HG03045 (cell line): ENCODE measurements around the gene HCLS1.
"Not testable (repeated sequence)": the region's sequence is repeated elsewhere in the genome, so short reads cannot be mapped to it uniquely, and the experiment has no call there.

Experiments
- ATAC-seq: cut with Tn5 transposase; IDR thresholded peaks from one replicate; pipeline ENCODE4 v1.9.1; 2021; ENCODE audit warnings: mild to moderate bottlenecking, moderate library complexity; ENCODE audit not compliant: unreplicated experiment

HCLS1 gene, protein sequence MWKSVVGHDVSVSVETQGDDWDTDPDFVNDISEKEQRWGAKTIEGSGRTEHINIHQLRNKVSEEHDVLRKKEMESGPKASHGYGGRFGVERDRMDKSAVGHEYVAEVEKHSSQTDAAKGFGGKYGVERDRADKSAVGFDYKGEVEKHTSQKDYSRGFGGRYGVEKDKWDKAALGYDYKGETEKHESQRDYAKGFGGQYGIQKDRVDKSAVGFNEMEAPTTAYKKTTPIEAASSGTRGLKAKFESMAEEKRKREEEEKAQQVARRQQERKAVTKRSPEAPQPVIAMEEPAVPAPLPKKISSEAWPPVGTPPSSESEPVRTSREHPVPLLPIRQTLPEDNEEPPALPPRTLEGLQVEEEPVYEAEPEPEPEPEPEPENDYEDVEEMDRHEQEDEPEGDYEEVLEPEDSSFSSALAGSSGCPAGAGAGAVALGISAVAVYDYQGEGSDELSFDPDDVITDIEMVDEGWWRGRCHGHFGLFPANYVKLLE

DNA sequence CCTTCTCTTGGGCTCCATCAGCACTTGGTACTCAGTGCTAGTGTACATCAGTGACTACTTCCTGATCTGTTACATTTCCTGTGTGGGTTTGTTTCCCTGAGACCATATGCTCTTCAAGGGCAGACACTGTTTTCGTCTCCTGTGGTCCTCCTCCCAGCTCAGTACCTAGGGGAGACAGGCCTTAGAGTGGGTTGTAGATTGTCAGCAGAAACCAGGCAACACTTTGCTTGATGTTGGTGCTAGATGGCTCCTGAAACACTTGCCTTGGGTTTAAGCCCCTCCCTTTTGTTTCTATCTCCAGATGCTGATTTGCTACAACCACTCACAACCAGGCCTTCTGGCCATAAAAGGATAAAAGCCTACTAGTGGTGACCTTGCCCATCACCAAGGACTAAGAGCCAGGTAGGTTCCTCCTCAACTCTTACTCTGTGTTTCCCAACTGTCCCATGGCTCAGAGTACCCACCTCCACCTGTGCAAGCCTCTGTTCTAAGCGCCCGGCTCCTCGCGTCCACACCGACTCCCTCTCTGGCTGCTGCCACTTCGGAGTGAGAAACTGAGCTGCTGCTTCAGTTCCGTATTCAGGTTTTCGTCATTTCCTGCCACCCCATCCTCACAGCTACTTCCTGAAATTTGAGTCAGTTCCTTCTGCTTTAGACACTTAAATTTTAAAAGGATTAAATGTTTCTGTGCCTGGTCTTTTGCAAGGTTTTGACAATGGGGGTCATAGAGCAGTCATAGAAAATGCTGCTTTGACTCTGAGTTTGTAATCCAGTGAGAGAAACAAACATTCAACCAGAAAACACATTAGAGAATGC is at the start of gene HCLS1:
HCLS1 (minus strand) TSS at position 548 of the 816 bp plus-strand sequence. CDS start 2,556 bp downstream, outside the sequence.
- peak; percentile 83 for ATAC-seq

DNA sequence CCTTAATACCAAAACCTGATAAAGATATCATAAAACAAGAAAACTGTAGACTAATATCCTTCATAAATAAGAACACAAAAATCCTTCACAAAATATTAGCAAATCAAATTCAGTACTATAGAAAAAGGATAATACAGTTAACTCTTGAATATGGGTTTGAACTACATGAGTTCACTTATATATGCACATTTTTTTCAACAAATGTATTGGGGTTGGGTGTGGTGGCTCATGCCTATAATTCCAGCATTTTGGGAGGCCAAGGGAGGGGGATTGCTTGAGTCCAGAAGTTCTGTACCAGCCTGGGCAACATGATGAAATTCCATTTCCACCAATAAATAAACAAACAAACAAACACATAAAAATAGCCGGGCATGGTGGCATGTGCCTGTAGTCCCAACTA is 49.6 kb upstream of the HCLS1 start:
- ATAC-seq = no peak

DNA sequence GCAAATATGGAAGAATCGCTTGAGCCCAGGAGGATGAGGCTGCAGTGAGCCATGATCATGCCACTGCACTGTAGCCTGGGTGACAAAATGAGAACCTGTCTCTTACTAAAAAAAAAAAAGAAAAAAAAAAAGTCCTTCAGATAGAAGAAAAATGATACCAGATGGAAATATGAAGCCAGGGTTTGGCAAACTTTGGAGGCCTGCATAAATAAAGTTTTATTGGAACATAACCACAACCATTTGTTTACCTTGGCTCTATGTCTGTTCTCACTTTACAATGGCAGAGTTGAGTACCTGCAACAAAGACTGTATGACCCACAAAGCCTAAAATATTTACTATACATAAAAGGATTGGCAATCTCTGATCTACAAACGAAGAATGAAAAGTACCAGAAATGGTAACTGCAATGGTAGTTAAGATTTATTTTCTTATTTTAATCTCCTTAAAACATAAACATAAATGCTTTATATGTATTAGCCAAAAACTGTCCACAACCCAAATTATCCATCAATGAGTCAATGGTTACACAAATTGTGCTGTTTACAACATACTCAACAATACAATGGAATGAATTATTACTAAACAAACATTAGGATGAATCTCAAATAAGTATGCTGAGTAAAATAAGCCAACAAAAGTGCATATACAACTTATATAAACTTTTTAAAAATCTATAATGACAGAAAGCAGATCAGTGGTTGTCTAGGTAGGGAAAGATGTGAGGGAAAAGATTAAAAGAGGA is 47.0 kb upstream of the HCLS1 start:
- no peak for ATAC-seq

DNA sequence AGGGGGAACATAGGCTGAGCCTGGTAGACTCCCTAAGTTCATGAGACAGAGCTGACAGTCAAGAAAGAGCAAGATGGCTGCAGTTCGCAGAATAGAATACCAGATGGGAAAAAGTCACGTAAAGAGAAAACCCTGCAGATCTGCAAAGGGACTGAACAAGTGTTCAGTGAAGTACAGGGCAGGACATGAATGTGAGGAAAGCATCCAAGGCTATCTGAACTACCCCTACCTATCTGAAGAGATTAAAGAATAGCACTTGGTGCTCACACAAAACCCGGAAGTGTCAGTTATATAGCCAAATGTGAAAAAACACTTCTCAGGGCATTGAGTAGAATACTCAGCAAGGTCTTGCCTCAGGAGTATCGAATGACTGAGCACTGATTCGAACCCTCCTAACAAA is 44.8 kb upstream of the HCLS1 start:
- no peak for ATAC-seq

DNA sequence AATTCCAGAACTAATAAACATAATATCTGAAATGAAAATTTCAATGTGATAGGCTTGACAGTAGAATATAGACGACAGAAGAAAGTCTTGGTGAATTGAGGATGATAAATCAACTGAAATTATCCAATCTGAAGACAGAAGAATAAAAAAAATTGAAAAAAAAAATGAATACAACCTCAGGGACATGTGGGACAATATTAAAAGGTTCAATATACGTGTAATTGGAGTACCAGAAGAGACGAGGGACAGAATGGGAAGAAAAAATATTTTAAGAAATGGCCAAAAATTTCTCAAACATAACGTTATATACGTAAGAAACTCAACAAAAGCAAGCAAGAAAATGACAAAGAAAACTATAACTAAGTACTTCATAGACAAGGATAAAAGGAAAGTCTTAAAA is 43.3 kb upstream of the HCLS1 start:
- no peak for ATAC-seq

DNA sequence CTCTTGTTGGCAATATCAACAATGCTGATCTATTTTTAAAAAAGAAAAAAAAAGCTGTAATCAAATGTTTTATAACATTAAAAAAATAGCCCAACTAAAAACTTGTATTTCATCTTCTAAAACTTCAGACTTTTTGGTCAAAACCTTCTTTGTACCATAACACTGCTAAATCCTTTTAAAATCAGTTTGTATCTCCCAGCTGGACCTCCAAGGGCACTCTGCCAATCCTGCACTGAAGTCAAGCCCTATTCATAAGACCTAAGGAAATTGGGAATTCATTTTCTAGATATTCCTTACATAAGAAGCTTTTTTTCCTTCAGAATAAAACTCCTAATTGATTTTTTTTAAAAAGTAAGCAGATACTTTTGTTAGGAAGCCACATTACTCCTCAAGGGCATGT is 38.2 kb upstream of the HCLS1 start:
- ATAC-seq = no peak

DNA sequence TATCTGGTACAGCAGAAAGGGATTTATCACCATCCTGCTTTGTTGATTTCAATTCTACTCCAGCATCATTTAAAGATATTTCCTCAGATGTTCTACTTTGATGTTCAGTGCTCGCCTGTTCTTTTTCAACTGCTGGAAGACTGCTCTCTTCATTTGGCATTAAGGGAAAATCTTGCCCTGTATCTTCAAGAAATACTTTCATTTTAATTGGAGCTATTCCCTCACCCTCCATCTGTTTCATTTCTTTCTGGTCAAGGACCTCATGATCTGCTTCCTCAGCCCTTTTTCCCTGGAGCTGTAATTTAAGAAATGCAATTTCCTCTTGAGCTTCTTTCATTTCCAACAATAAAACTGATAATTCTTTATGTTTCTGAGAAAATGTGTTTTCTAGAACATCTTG is 37.8 kb upstream of the HCLS1 start:
- no peak for ATAC-seq

DNA sequence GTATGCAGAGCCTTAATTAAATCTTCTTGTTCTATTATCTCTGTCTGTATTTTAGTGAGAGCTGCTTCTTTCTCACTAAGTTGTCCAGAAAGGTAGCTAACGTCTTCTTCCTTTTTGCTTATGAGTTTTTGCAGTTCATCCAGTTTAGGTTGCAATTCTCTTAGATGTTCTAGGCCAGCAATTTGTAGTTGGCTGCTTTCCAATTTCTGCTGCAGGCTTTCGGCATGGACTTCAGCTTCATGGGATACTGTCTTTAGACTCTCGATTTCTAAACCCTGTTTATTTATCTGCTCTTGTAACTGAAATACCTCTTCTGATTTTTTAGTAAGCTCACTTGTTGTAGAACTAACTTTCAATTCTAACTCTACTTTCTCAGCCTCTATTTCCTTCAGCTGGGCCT is 35.5 kb upstream of the HCLS1 start:
- no peak for ATAC-seq

DNA sequence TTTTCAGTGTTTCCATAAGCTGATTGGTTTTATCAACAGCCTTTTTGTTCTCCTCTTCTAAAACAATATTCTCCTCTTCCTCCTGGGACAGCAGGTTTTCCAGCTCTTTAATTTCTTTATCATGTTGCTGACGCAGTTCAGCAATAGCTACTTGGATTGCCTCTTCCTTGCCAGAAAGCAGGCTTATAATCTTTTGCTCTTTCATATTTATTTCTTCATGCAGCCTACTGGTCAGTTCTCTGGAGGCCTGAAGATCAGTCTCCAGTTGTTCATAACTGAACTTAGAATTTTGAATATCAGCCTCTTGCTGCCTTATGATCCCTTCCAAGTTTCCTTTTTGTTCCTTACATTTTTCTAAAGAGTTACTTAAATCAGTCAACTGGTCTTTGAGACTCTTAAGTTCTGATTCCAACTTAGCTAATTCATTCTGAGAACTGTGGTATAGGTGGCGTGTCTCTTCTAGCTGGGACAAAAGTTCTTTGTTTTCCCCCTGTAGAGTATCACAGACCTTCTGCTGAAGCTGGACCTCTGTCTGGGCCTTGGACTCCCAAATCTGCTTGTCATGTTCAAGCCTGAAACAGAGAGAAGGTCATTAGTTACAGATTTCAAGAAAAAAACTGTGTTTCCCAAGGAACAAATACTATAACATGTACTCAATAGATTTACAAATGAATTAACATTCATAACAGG is 31.5 kb upstream of the HCLS1 start:
- ATAC-seq = no peak

DNA sequence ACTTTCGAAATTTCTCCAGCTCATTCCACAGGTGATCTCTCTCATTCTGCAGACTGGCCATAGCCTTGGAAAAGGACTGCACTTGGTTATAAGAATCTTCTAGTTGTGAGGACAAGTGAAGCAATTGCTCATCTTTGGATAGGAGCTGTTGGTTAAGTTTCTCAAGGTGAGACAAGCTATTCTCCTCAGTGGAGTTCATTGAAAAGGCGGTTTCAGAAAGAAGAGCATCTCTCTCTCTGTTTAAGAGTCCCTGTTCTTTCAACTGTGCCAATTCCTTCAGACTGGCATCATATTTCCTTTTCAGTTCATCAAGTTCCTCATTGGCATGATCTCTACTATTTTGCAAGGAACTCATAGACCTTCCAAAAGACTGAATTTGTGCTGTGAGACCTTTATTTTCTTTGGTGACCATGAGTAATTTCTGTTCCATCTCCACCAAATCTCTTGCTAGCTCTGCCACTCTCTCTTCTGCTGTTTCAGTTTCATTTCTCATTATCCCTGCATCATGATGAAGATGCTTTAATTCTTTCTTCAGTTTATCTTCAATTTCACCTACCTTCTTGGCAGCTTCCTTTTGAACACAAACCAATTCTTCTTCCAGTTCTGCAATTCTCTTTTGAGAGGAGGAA is 30.2 kb upstream of the HCLS1 start:
- no peak for ATAC-seq

DNA sequence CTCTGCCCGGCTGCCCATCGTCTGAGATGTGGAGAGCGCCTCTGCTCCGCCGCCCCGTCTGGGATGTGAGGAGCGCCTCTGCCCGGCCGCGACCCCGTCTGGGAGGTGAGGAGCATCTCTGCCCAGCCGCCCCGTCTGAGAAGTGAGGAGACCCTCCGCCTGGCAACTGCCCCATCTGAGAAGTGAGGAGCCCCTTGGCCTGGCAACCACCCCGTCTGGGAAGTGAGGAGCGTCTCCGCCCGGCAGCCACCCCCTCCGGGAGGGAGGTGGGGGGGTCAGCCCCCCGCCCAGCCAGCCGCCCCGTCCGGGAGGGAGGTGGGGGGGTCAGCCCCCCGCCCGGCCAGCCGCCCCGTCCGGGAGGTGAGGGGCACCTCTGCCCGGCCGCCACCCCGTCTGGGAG is 28.0 kb upstream of the HCLS1 start:
- ATAC-seq = not testable (repeated sequence)

DNA sequence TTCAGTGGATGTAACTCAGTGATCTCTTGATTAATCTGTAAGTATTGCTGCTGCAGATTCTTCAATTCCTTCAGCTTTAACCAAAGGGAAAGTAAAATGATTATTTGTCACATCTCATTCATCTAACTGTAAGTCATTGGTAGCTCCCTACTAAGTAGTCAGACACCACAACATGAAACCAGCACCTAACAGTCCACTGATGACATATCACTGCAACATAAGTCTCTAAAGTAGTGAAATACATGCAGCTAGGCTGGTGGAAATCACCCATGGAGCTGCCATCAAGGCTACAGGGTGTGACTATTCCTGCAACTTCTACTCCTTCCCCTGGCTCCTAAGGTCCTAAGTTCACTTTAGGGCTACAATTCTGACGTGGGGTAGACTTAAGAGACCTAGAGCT is 21.1 kb upstream of the HCLS1 start:
- ATAC-seq = no peak

DNA sequence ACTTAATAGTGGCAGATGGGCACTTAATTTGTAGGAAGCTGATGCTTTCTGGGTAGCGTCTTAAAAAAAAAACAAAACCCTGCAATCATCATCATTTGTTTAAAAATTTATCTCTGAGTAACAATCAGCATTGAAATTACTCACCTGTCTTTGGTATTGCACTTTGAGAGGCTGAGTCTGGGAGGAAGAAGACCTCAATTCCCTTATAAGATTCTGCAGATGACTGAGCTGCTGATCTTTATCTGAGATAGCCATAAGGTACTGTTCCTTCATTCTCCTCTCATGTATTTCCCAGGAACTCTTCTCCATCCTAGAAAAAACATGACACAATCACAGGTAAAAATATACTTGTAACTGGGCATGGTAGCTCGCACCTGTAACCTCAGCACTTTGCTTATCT is 16.4 kb upstream of the HCLS1 start:
- ATAC-seq = no peak

DNA sequence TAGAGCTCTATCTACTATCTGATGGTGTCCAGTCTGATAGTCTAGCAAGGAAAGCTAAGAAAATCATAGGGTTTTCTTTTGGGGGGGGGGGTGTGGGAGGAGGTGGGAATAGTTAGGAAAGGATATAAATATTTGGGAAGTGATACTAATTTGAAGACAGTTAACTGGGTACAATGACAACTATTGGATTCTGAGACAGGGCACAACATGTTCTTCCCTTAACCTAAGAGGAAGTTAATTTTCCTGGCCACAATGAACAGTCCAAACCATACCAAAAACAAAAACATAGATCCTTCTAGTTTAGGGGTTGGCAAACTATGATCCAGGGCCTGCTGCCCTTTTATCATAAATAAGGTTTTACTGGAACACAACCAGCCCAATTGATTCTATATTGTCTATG is 10.0 kb upstream of the HCLS1 start:
- ATAC-seq = no peak

DNA sequence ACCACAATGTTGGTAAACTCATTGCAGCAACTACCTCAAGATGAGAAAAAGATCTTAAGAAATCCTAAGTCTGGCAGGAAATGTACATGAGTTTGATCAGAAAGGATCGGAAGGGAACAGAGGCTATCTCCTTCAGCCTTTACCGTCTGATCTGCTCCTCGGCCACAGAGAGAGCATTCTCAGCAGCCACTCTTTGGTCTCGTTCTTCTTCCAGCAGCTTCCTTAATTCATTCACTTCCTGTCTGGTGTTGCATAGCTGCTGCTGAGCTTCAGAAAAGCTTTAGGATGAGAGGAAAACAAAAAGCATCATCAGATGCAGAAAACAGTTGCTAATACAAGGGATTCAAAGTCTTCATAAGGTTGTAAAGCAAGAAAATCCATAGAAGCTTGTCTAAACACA is 6.6 kb upstream of the HCLS1 start:
- ATAC-seq = no peak

DNA sequence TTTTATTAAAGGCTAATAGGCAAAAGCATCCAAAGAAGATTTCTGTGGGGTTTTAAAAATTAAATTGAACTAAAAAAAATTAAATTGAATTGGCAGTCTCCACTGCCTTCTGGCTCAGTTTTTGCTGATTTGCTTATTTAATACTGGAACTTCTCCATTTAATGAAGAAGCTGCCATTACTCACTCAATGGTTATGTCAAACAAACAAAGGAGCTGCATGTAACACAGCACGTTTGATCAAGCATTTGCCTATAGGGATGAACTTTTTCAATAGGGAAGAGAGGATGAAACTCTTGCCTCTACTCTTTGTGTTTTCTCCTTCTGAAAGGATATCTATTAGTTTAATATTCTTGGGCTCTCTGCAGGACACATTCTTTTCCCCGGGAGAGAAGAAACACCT is 4.8 kb upstream of the HCLS1 start:
- no peak for ATAC-seq

DNA sequence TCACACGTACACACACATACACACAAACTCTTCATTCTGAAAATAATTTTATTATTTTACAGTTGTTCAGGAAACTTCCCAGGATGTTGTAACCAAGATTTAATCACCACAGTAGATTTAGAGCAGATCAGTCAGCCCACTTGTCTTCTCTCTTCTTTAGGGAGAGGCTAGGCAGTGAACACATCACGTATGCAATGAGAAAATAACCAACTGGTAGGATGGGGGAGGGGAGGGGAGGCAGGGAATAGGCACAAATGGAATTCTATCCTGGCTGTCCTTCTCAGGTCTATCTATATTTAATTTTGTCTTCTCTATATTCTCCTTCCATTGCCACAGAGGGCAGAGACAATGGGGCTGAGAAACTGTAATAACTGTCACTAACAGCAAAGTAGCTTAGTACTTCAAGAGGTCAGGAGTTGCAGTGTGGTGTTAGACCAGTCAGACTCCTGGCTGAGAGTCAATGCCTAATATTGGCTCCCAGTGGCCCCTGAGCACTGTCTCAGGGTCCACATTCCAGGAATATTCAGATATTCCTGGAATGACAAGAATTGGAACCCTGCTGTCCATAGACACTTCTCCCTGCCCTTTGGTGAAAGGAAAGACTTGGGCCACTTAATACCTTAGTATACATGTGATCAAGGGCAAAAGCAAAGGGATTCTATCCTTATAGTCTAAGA is 2.6 kb upstream of the HCLS1 start:
- no peak for ATAC-seq

DNA sequence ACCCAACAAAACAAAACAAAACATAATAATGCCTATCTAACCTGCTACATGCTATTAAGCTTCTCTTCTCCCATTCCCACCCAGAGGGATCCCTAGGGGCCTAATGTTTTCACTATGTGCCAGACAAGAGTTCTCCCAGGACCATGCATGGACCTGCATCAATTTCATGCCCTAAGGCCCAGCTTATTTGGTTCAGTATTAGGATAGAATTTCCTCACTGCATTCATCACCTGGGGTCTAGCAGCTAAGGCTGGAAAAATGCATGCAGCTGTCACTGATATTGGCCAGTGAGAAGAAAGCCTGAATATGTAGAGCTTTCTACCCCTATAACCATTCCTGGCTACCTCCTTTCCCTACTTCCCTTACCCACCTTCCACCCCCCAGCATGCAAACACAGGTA is 2.0 kb upstream of the HCLS1 start:
- no peak for ATAC-seq

DNA sequence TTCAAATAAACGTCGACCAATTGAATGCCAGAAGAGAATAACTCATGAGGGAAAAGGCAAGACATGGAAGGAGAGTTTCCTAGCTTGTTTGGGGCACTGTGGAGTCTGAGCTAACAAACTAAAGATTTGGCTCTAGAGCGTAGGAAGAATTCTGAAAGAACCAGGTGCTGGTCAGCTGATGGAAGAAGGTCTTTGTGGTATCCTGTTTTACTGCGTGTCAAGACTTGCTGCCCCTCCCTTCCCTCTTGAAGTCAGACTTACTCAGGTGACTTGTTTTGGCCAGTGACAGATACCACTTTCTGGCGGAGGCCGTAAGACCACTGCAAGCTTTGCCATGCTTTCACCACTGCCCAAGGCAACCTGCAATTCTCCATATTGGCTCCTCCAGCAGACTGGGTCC is 673 bp upstream of the HCLS1 start:
- ATAC-seq = no peak

DNA sequence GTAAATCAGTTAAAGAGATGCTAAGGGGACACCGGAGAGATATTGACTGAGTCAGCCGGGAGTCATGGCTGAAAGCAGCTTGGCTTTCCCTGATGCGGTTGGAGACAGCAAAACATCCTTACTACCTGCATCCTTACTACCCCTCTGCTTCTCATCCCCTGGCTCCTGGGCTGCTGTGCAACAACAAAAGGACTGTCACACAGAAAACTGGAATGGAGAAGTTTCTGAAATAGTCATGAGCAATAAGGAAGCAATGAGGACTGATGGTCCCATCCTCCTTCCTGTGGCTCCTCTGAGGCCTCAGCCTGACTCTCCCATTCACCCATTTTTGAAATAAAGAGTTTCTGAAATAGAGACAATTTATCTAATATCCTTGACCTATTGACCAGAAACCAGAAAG is 1.1 kb downstream of the HCLS1 start:
- ATAC-seq = no peak
